GM12892 (cell line): Measurements from ENCODE around the gene CAPN11.

ENCODE experiments used
- DNase-seq: peaks from one replicate; pipeline ENCODE4 v3.0.0; 2011; ENCODE audit not compliant: insufficient read length
- FAIRE-seq: peaks from 2 replicates; lab custom pipeline; 2011; peaks lifted over from hg19 to GRCh38; lab: Jason Lieb, UNC
- POLR2A ChIP-seq: IDR thresholded peaks from 2 replicates; pipeline ENCODE4 v1.6.1; 2011; ENCODE audit warnings: low read depth, low read length, control low read depth
- POLR2AphosphoS5 ChIP-seq: IDR thresholded peaks from 2 replicates; pipeline ENCODE4 v1.6.1; 2011; ENCODE audit warnings: low read depth, low read length, control low read depth
- TAF1 ChIP-seq: IDR thresholded peaks from 2 replicates; pipeline ENCODE4 v1.6.1; 2011; ENCODE audit warnings: low read depth, mild to moderate bottlenecking, control low read depth, low read length, borderline replicate concordance

CAPN11 gene

GRCh38 chr6:44217332-44218143, 58.9 kb downstream of the CAPN11 start:
- no peak for FAIRE-seq
- TF ChIP-seq TAF1 (no peak), POLR2A (no peak), POLR2AphosphoS5 (no peak)
- DNase-seq = no peak

GRCh38 chr6:44219053-44219814, 60.6 kb downstream of the CAPN11 start:
- peak; percentile 69 for FAIRE-seq
- TF ChIP-seq TAF1 (peak; percentile 23; the same call in 1 of the 2 replicates), POLR2A (peak; percentile 79), POLR2AphosphoS5 (peak; percentile 60)
- peak; percentile 71 for DNase-seq

- DNase-seq (no peak), FAIRE-seq (no peak)
- TF ChIP-seq POLR2AphosphoS5 = no peak
- no peak for TF ChIP-seq POLR2A
- no peak for TF ChIP-seq TAF1
Observed at GRCh38 chr6:44219815-44220784, 61.5 kb downstream of the CAPN11 start.

GRCh38 chr6:44220913-44221290, 62.3 kb downstream of the CAPN11 start:
- TF ChIP-seq POLR2AphosphoS5 = no peak
- no peak for TF ChIP-seq TAF1
- TF ChIP-seq POLR2A = no peak
- no peak for FAIRE-seq

GRCh38 chr6:44221291-44221960, 62.8 kb downstream of the CAPN11 start:
- peak; percentile 24 for FAIRE-seq
- TF ChIP-seq TAF1 (no peak), POLR2AphosphoS5 (no peak), POLR2A (no peak)

More at GRCh38 chr6:44220913-44221290, 62.3 kb downstream of the CAPN11 start:
- DNase-seq = no peak

GRCh38 chr6:44221961-44222335, 63.3 kb downstream of the CAPN11 start:
- FAIRE-seq = no peak
- TF ChIP-seq POLR2AphosphoS5 = no peak
- TF ChIP-seq TAF1 = no peak
- TF ChIP-seq POLR2A = no peak
- no peak for DNase-seq

More at GRCh38 chr6:44221291-44221960, 62.8 kb downstream of the CAPN11 start:
- peak; percentile 72 for DNase-seq

- TF ChIP-seq POLR2A (no peak), TAF1 (no peak), POLR2AphosphoS5 (no peak)
- DNase-seq = no peak
- no peak for FAIRE-seq
Observed at GRCh38 chr6:44222486-44223318, 64.1 kb downstream of the CAPN11 start.

GRCh38 chr6:44223319-44224028, 64.9 kb downstream of the CAPN11 start, which contains the start of gene SLC29A1:
Gene SLC29A1 (plus strand): TSS chr6:44223595. CDS start chr6:44227314, 3,719 bp downstream.
- peak; percentile 67 for FAIRE-seq
- peak; percentile 36 for TF ChIP-seq POLR2AphosphoS5
- TF ChIP-seq POLR2A = peak; percentile 68
- 0 out of 2 replicates have a peak, but pooled peaks have one; percentile 20 for TF ChIP-seq TAF1
- peak; percentile 93 for DNase-seq
